K562 (cell line): ENCODE results near the gene RARG. TPM values are rescaled to one million over a fixed set of nuclear protein-coding genes. Genes with fewer than 3 reads are reported as not detected.

Experiments used
- ZBTB40 ChIP-seq, 2 experiments: fragments of 450-650 bp in 1 of 2; sonication (generic) in 1 of 2; formaldehyde crosslinking in 1 of 2; IDR thresholded peaks; 2 replicates each; pipeline versions ENCODE4 v1.7.1 to v1.9.0; 2016 to 2022; ENCODE audit warnings: inconsistent platforms in 1 of 2, mild to moderate bottlenecking in 1 of 2, missing genetic modification reagents in 1 of 2
- polyA plus RNA-seq, 8 experiments: library from polyadenylated mRNA; depleted of rRNA in 4 of 8; stranded (reverse) in 5 of 8; unstranded in 3 of 8; fragments of >200 nt; fragmentation: Nextera tagmentation in 2 of 8; fragmentation: Illumina TruSeq in 1 of 8; extraction: Ambion mirVana in 2 of 8; extraction: Trizol in 1 of 8; gene quantifications; 2 replicates each; pipeline versions ENCODE4 v1.2.1 to v1.2.3, GENCODE V29; 2011 to 2014; ENCODE audit warnings: inconsistent platforms in 1 of 8, missing spikeins in 1 of 8
- total RNA-seq, 7 experiments: library from RNA; depleted of rRNA in 6 of 7; stranded (reverse); fragments of >200 nt in 6 of 7; fragmentation: Illumina TruSeq in 2 of 7; extraction: Trizol in 2 of 7; gene quantifications; 2 replicates each; pipeline versions ENCODE4 v1.2.1 to v1.2.3, GENCODE V29; 2011 to 2021; ENCODE audit warnings: low replicate concordance in 1 of 7

Gene RARG
- total and polyA plus RNA-seq, 9 of the 15 experiments (the other 6 are each of a cell fraction or from before 2014, with no cell fraction given), result 0.18 to 7.6 (median 3.8) TPM

- 0 out of 2 replicates have a peak, but pooled peaks have one; percentile 38 for TF ChIP-seq ZBTB40 (IDR thresholded peaks at IDR 0.05)
- TF ChIP-seq ZBTB40 (CRISPR knock-in tag; IDR thresholded peaks at IDR 0.05), result no peak
These were observed 12.6 kb downstream of the RARG start (continued) for GRCh38 chr12:53219292-53219955.
